CD1c-positive myeloid dendritic cell (primary cell): ENCODE results near the gene LCLAT1.
"Not testable (repeated sequence)": the region's sequence is repeated elsewhere in the genome, so short reads cannot be mapped to it uniquely, and the experiment has no call there.

Experiments used
- DNase-seq: peaks from one replicate; pipeline ENCODE4 v3.0.0-alpha.2; 2016; ENCODE audit errors: extremely low spot score

LCLAT1 gene

DNA sequence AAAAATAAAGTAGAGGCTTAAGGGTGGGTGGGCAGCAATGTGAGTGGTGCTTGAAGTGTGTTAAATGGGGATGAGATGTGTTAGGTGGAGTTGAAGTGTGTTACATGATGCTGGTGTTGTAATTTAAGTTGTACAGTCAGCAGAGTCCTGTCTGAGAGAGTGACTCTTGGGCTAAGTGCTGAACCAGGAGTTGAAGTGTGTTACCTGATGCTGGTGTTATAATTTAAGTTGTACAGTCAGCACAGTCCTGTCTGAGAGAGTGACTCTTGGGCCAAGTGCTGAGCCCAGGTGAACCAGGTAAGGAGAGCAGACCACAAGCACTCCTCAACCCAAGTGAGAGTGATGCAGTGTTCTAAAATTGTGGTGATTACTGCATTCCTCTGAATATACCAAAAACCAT is 40.6 kb downstream of the LCLAT1 start:
- DNase-seq: no peak

GRCh38 chr2:30488012-30488659 is 41.1 kb downstream of the LCLAT1 start:
- no peak for DNase-seq

DNA sequence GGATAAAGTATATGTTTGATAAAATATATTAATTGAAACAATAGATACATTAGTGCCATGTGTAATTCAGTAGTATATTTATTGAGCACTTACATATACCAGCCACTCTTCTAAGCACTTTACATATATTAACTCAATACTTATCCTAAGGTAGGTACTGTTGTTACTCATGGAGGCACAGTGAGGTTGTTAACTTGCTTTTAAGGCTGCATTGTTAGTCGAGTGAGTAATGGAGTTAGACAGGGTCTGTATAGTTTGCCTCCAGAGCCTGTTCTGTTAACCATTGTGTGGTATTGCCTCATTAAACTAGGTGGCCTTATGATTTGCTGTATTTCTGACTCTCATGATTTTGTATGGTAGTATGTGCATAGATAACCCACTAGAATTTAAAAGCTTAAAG is 44.2 kb downstream of the LCLAT1 start:
- no peak for DNase-seq

DNA sequence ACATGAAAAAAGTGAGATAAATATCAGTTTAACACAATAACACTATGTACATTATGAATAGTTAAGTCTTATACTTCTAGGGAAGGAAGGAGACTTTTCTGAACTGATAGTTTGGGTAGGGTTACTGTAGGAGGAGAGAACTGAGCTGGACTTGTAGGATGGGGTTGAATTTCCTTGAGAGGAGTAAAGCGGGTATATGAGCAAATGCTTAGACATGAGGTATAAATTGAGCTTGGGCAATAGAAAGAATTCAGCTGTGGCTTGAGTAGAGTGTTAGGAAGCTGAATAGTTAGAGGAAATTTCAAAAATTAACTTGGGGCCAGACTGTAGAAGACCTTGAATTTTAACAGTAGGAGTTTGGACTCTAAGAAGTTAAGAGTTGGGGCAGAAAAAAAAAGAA is 45.1 kb downstream of the LCLAT1 start:
- DNase-seq: no peak

- no peak for DNase-seq
These were observed 45.6 kb downstream of the LCLAT1 start for GRCh38 chr2:30492619-30493018.

DNA sequence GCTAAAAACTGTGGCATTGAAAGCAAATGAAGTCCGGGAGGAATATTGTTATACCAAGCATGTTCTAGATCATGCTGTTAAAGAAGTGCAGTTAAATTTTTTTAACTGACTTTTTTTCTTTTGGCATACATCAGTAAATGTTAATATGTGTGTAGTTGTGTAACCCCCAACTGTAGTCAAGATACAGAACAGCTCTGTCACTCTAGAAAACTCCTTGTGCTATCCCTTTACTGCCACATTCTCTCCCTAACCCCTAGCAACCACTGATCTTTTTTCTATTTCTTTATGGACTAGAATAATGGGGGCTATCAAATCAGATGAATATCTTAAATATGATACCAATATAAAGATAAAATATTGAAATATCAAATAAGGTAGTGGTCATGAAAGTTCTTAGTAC is 46.4 kb downstream of the LCLAT1 start:
- no peak for DNase-seq

- DNase-seq: peak; percentile 62
These were observed 48.9 kb downstream of the LCLAT1 start for GRCh38 chr2:30495896-30496295.

DNA sequence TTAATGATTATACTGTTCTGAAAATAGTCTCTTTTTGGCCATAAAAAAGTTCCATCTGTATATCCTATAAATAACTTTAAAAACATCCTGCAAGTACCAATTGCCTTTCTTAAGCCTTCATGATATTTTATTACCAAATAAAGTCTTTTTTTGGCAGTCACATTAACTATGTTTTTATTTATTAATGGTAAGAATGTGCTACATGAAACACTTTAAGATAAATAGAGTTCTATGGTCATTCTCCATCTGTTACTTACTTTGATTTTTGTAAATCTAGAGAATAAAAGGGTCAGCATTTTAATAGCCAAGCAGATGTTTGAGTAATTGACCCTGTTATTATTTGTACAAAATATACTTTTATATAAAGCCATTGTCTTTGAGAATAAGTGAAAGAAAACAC is 52.6 kb downstream of the LCLAT1 start:
- DNase-seq: no peak

- DNase-seq: no peak
These were observed 53.7 kb downstream of the LCLAT1 start for GRCh38 chr2:30500699-30501098.

- DNase-seq: no peak
These were observed 55.3 kb downstream of the LCLAT1 start for GRCh38 chr2:30502310-30502709.

DNA sequence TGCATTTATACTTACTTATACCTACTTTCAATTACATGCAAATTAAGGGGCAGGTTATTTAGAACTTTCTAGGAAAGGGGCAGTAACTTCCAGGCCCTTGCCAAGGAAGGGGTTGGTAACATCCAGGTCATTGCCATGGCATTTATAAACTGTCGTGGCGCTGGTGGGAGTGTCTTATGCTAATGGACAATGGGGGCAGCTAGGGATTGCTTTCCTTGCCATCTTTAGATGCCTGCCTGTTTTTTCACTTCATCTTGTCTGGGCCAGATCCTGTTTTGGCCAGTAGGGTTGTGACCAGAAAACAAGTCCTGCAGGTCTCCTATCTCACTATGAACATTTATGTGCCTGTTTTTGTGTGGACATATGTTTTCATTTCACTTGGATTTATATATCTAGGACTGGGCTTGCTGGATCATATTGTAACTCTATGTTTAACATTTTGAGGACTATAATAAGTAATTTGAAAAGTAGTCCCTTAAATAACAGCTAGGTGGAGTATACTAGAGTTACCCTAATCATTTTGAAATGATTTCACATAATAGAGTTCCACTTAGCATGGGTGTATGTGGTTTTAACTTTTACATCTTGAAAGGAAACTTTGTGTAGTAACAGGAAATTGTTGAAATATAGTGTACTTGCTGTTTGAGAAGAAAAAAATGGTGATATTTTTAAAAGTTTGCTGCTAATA is 56.1 kb downstream of the LCLAT1 start:
- peak; percentile 17 for DNase-seq

GRCh38 chr2:30503695-30504052 is 56.6 kb downstream of the LCLAT1 start:
- no peak for DNase-seq

- no peak for DNase-seq
These were observed 57.7 kb downstream of the LCLAT1 start for GRCh38 chr2:30504731-30505130.

DNA sequence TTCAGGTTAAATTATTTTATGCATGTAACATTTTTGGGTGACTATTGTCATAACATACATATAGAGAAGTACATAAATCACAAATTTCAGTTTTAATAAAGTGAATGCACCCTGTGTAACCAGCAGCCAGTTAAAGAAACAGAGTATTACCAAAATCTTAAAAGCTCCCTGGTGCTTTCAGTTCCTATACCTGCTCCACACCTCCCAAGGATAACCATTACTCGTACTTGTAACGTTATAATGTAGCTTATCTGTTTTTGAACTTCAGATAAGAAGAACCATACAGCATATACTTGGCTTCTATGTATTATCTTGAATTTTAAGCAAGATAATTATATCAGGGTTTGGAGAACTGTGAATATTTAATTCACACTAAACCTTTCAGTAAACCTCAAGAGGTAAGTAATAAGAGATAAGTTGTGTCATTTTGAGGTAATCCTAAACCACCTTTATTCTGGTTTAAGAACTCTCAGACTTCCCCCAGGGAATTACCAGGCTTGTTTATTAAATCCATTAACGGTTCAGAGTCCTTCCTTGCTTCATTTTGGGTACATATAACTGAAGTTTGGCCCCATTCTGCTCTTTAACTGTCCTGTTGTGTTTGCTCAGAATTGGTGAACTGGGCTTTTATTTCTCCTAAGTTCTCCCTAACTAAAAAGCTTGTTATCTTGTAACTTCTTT is 58.6 kb downstream of the LCLAT1 start:
- DNase-seq: no peak

DNA sequence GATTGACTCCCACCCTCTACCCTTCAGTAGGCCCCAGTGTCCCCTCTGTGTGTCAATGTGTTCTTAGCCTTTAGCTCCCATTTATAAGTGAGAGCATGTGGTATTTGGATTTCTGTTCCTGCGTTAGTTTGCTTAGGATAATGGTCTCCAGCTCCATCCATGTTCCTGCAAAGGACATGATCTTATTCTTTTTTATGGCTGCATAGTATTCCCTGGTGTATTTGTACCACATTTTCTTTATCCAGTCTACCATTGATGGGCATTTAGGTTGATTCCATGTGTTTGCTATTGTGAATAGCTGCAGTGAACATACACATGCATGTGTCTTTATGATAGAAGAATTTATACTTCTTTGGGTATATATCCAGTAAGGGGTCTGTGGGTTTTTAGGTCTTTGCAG is 60.4 kb downstream of the LCLAT1 start:
- not testable (repeated sequence) for DNase-seq

DNA sequence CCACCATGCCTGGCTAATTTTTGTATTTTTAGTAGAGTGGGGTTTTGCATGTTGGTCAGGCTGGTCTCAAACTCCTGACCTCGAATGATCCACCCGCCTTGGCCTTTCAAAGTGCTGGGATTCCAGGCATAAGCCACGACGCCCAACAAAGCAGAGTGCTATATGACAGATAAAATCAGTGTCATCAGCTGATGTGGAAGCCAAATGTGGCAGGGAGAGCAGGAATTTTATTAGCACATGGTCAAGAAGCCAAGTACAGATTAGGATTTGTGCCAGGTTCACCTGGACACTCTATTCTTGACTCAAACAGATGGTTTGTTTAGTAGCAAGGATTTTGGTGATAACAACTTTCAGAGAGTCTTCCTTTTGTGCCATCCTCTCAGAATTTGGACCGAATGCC is 62.7 kb downstream of the LCLAT1 start:
- no peak for DNase-seq

- no peak for DNase-seq
These were observed 63.4 kb downstream of the LCLAT1 start for GRCh38 chr2:30510409-30510808.

DNA sequence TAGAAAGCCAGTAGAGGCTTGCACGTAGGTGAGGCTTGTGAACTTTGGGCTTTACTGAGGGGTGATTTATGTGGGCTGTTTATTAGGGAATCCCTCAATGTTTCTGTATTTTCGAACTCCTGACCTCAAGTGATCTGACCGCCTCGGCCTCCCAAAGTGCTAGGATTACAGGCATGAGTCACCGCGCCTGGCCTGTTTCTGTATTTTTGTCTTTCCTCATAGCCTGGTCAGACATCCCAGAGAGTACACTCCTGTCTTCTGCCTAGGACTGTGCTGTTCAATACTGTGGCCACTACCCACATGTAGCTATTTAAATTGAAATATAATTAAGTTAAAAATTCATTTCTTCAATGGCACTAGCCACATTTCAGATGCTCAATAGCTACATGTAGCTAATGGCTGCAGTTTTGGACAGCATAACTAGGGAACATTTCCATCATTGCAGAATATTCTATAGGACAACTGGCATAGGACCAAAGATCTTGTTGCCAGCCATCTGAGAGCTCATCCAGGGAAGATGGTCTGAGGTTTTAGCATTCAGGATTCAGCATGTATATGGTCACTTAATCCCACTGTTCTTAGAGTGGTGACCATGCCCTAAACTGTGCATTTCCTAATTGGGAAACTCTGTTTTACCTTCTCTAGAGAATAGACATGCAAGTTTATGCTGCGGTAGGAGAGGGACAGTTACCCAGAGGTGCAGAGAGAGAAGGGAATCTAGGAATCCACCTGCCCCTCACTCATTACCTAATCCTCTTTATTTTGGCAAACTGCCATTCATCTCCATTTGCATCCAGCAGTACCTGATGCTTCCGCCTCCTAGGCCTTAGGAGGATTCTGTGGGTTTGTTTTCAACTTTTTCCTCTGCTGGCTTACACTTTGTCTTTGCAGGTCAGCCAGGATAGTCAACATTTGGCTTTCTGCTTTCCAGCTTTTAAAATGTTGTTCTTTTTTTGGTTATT is 64.4 kb downstream of the LCLAT1 start:
- DNase-seq: no peak

DNA sequence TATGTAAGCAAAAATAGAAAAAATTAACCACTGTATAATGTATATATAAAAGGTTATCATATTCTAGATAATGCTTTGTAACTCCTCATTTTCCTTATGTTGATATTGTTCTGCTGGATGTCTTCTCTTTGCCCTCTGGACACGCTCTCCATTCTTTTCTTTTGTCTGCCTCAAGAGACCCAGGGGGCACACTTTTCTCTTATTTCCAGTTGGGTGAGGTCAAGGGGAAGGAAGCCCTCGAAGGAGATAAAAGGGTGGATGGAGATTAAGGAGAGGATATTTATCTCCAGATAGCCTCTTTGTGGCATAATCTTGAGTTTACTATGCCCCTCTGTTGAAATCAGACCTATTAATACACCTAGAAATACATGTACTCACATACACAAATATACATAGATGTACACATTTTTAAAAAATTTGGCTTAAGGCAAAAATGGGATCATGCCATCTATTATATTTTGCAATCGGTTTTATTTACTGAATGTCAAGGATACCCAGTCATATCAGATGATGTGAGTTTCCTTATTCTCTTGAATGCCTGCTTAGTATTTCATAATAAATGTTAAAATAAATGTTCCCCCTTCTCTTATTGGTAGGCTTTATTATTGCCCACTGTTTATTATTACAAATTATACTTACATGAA is 65.3 kb downstream of the LCLAT1 start:
- no peak for DNase-seq

- DNase-seq: not testable (repeated sequence)
These were observed 66.6 kb downstream of the LCLAT1 start for GRCh38 chr2:30513649-30514048.

DNA sequence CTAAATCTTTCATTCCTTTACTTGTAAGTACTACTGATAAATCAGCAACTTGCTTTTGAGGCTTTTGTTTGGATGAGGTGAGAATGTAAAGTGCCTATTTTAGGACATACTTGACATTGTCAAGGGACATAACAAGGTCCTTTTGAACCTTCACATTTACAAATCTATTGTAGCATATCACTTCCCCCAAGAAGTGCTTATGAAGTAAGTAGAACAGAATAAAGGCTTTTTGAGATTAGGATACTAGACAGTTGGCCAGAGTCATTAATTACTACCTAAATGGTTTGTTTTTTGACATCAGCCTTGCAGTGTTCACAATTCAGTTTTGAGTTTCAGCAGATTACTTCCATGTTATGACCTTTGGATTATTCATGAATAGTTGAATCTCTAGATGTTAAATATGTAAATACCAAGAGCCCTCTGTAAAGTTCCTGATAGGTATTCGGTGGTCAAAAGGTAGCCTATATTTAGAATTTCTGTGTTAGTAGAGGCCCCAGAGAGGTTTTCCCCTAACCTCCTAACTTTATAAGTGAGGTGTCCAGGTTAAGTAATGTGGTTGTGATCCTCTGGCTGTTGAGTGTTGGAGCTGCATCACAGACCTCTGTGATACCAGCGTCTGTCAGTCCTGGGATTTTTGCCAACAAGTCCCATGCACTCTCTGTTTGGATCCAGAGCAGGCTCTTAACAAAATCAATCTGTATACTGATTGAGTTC is 67.2 kb downstream of the LCLAT1 start:
- no peak for DNase-seq
